NCI-H1105 (cell line): ENCODE results near the gene STRIP2.
"Not testable (repeated sequence)": the region's sequence is repeated elsewhere in the genome, so short reads cannot be mapped to it uniquely, and the experiment has no call there.

Source experiments
- DNase-seq: peaks from one replicate; lab custom pipeline; 2025; lab: John Stamatoyannopoulos, UW

STRIP2 gene

GRCh38 chr7:129421717-129422250, 12.4 kb upstream of the STRIP2 start:
- DNase-seq: no peak

GRCh38 chr7:129422727-129423126, 11.5 kb upstream of the STRIP2 start:
- no peak for DNase-seq

- DNase-seq: peak; percentile 27
Observed at GRCh38 chr7:129423700-129424410, 10.4 kb upstream of the STRIP2 start.

- DNase-seq: no peak
Observed at GRCh38 chr7:129426482-129426881, 7.8 kb upstream of the STRIP2 start.

DNA sequence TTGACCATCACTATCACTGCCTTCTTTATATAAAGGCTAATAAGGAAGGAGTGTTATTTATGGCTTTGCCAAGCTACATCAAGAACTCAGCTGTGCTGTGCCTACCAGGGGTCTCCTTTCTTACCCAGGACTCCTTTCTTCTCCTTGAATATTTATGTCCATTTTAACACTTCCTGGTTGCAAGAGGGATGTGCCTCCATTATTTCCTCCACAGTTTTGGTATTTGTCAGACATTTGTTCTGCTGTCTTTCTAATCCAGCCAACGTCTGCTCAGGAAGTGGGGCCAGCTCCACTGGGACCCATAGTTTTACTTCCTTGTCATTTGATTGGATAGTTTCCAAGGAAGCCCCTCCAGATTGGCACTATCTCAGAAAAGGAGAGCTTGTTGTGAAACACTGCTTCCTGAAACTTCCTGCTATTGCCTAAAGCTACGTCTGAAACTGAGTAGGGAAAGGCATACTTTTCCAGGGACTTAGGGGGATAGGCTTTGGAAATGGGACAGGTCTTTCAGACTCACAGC, 6.6 kb upstream of the STRIP2 start:
- no peak for DNase-seq

DNA sequence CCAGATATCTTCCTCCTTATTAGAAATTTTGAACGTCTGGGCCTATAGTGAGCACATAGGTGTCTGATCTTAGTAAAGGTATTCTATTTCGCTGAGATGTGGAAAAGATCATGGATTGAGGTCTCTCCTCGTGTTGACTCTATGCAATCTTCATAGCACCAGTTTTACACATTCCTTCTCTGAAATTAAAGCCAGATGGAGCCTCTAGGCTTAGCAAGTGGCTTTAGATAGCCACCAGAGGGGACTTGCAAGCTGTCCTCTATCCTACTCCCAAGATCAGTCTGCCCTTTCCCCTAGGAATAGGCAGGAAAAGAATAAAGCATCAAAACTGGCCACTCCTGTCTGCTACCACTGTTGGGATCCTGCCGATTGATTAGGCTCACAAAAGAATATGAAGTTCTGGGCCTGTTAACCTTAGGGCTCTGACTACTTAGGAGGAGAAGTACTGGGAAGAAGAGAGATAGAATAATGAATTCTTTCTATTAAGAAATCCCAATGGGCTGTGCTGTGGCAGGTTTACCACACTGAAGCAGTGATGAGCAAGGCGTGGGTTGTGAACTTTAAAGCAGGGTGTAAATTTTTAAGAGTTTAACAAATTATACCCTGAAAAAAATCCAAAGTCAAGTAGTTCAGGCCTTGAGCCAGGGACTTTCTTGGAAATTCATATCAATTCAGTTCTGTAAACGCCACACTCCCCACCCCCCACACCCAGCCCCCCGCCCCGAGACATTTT, 2.2 kb upstream of the STRIP2 start:
- DNase-seq: no peak

DNA sequence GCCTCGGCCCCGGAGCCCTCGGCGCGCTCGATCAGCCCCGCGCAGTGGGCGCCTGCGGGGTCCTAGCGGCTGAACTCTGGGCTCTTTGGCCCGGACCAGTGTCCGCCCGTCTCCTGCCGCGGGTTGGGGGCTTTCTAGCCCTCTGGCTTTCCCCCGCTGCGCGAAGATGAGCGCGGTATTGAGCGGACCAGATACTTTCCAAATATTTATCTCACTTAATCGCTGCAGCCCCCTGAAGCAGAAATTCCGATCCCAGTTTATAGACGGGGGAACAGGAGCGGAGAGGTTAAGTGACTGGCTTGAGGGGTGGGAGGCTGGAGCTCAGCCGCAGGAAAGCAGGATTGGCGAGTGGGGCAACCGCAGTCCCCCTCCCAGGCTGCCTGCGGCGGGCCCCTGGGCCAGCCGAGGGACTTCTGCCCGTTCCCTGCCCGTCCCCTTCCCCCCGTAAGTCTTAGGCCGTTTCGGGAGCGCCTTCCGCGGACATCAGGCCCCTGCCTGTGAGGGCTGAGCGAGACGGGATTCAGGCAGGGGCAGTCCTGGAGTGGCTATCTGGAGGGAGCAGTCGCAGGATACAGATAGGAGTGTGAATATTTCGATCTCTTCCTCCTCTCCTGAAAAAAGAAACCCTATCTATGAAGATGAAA, 565 bp downstream of the STRIP2 start:
- no peak for DNase-seq

GRCh38 chr7:129435414-129435829, 1.2 kb downstream of the STRIP2 start:
- DNase-seq: no peak

- DNase-seq: peak; percentile 55
Observed at GRCh38 chr7:129436335-129436923, 2.2 kb downstream of the STRIP2 start.

DNA sequence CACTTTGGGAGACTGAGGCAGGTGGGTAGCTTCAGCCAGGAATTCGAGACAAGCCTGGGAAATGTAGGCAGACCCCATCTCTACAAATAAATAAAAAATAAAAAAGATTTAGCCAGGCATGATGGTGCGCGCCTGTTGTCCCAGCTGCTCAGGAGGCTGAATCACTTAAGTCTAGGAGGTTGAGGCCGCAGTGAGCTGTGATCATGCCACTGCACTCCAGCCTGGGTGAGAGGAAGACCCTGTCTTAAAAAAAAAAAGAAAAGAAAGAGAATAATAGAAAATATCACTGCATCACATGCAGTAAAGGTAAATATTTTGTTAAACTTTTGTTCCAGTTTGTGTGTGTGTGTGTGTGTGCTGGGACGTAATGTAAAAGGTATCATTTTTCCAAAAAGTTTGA, 3.0 kb downstream of the STRIP2 start:
- no peak for DNase-seq

DNA sequence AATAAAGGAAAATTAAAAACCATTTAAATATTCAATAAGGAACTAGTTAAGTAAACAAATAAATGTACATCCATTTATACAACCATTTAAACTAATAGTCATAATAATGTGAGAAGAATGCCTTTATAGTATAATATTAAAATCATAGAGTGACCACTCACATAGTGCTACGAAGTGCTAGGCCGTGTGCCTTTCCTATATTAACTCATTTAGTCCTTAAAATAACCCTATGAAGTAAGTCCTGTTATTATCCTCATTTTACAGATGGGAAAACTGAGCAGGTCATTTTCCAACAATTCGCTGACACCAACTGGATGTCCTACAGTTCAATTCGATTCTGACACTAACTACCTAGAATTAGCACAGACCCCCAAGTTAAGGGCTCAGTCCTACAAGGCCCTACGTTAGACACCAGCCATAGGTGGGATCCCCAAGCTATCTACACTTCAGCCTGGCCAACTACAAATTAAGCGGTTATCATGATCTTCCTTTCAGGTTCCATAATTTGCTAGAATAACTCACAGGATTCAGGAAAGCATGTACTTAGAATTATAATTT, 4.1 kb downstream of the STRIP2 start:
- DNase-seq: no peak

DNA sequence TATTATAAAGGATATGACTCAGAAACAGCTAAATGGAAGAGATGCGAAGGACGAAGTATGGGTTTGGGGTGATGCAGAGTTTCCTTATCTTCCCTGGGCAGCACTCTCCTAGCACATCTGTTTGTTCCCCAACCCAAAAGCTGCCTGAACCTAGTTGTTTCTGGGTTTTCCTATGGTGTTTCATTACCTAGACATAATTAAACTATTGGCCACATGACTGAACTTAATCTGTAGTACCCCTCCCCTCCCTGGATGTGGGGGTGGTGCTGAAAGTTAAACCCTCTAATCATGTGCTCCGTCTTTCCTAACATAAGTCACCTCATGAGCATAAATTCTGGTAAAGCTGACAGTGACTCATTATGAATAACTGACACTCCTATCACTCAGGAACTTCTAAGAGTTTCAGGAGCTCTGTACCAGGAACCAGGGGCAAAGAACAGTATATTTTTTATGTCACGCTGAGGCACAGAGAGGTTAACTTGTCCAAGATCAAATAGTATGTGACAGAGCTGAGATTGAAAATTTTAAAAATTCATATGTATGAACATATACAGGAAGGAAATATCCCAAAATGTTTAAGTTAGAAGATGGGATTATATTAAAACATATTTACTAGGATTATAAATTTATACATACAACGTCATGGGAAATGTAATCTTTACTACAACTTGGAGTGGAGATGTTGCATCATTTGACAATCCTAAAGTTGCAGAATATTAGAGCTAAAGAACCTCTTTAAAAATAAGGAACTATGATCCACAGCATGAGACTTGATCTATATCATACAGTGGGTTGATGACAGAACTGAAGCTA, 4.8 kb downstream of the STRIP2 start:
- DNase-seq: no peak

DNA sequence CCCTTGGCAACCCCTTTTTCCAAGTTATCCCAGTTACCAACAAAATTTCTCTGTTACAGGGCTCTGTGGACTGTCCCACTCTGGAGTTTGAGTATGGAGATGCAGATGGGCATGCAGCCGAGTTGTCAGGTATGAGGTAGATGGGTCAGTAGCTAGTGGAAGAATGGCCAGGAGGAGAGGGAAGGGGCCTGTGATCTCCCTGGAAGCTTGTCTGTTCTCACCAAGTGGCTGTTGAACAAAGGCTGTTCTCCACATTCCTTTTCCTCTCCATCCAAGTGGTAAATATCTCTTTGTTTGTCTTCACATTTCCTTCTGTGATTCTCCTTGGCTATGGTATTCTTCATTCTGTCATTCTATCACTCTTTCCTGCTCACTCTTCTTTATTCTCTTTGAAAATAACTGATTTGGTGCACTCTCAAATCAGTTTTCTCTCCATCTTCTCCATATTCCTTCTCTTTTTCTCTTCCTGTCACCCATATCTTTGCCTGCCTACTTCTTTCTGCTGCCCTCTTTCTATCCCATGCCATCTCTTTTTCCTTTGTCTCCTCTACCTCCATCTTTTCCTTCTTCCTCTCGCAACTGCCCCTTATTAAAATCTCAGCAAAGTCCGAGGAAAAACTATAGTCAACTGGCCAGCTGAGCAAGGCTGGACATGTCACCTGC, 5.9 kb downstream of the STRIP2 start:
- no peak for DNase-seq

DNA sequence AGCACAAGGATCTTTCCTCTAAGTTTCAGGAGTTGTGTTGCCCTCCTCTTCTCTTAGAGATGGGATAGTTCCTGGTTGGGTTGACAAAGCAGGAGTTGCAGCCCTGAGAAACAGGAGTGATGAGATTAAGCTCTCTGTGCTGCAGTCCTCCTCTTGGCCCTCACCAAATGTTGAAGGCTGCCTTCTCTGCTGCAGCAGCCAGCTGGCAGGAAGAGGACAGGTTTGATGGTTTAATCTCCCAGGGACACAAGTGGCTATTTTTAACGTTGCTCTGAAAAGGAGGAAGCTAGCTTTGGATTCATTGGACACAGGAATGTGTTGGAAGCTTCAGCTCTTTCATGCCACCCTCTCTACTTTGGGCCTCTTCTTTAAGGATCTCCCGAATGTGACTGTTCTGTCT, 9.4 kb downstream of the STRIP2 start:
- DNase-seq: no peak

- DNase-seq: not testable (repeated sequence)
Observed at GRCh38 chr7:129444776-129445175, 10.5 kb downstream of the STRIP2 start.

DNA sequence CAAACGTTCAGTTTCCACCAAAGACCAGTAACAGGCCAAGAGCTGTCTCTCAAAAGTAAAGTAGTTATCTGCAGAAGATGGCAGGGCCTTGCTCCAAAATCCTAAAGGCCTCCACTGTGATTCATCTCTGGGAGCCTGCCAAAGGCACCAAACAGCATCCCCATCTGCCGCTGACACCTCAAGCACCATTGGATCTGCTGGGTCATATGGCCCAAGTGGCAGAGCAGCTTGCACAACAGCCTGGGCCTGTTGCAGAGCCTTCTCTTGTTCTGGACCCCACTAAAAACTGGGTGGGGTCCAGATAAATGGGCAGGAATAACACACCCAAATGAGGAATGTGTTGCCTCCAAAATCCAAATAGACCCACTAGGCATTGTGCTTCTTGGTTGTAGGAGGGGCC, 12.7 kb downstream of the STRIP2 start:
- DNase-seq: not testable (repeated sequence)

GRCh38 chr7:129447445-129447844, 13.2 kb downstream of the STRIP2 start:
- DNase-seq: not testable (repeated sequence)

DNA sequence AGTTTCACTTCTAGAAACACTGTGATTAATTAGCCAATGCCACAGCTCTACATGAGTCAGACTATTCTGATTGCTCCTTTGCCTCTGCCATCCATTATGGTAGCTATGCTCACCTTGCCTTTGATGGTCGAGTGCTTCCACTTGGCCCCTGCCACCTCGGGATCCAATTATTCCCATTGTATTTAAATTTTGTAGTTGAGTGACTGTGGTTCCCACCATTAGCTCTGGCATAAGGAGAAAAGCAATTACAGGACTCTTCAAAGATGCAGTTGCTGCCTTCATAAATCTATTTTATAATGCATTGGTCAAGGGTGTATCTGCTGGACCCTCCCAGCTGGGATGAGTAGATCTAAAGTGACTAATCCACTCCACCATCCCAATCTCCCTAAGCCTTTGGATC, 14.4 kb downstream of the STRIP2 start:
- DNase-seq: not testable (repeated sequence)

- DNase-seq: no peak
Observed at GRCh38 chr7:129450295-129450694, 16.1 kb downstream of the STRIP2 start.

DNA sequence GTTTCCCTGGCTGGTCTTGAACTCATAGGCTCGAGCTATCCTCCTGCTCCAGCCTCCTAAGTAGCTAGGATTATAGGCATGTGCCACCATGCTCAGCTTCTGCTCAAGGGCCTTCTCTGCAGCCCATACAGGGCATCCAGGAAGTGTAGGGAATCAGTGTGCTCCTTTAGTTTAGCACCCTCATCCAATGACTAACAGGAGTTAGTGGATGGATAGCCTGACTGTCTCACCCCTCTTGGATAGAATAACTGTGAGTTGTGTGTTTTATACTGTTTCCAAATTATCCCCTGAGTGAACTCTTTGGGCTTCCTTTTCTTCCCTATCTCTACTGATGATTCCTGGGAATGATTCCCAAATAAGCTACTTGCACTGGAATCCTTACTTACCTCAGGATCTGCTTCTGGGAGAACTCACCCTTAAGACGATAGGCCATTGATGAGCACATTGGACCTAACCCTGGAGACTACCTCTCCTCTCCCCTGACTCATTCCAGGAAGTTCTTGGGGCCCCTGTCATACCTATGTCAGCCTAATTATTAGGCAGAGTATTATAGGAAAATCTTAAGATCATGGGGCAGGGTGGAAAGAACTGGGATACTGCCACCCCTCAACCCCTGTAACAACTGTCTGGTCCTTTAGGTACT, 18.5 kb downstream of the STRIP2 start:
- no peak for DNase-seq
